A549 treated with CORT108297 at 1 μM for 4 hours (cell line): ENCODE results near the gene ZNF500. TPM values are rescaled to one million over a fixed set of nuclear protein-coding genes. Genes with fewer than 3 reads are reported as not detected.

Experiments used
- total RNA-seq: library from RNA; stranded (reverse); fragments of 200-300 nt; extraction: Qiagen RNA extraction; gene quantifications from 5 replicates; pipeline ENCODE4 v1.2.3, GENCODE V29; 2022

The ZNF500 gene
- 6.8 to 10.3 TPM (median 8.7 TPM) in 5 replicates for total RNA-seq

GRCh38 chr16:4766875-4767628, at the start of gene ZNF500:
ZNF500 (minus strand) TSS chr16:4767162; CDS start chr16:4765978, 1,184 bp downstream.

GRCh38 chr16:4801962-4802658, 35.1 kb upstream of the ZNF500 start, which contains the start of gene ROGDI:
ROGDI (minus strand) TSS chr16:4802633; CDS start chr16:4802571, 62 bp downstream.

GRCh38 chr16:4795181-4795827, 28.3 kb upstream of the ZNF500 start, which contains the start of gene SMIM22:
SMIM22 (plus strand) TSS chr16:4795369; CDS start chr16:4795735, 366 bp downstream.

GRCh38 chr16:4787627-4788482, 20.9 kb upstream of the ZNF500 start, which contains the start of gene SEPTIN12:
SEPTIN12 (minus strand) TSS chr16:4788345; CDS start chr16:4787645, 700 bp downstream.

GRCh38 chr16:4734063-4734729, 32.8 kb downstream of the ZNF500 start, which contains the start of the genes ANKS3 and DNAAF8:
ANKS3 (minus strand) TSS chr16:4734271; CDS start chr16:4730149, 4,122 bp downstream.
DNAAF8 (plus strand) TSS chr16:4734537; CDS start chr16:4736515, 1,978 bp downstream.

Other genes with a start within 250 kb of the ZNF500 start
- gene CDIP1, start 228.4 kb downstream of the ZNF500 start, total RNA-seq = 11.0 to 13.8 TPM (median 11.9 TPM) in 5 replicates
- gene C16orf96, start 210.8 kb downstream of the ZNF500 start, total RNA-seq = 0.02 to 0.03 TPM in 2 of 5 replicates, not detected in the others
- 34.5 to 67.4 TPM (median 61.1 TPM) in 5 replicates for gene UBALD1, start 152.3 kb downstream of the ZNF500 start, total RNA-seq
- 35.8 to 41.3 TPM (median 40.5 TPM) in 5 replicates for gene MGRN1, start 142.3 kb downstream of the ZNF500 start, total RNA-seq
- 14.9 to 26.8 TPM (median 25.8 TPM) in 5 replicates for gene NUDT16L1, start 73.6 kb downstream of the ZNF500 start, total RNA-seq
- 20.5 to 28.5 TPM (median 27.7 TPM) in 5 replicates for gene ANKS3, start 32.9 kb downstream of the ZNF500 start, total RNA-seq
- gene DNAAF8, start 32.6 kb downstream of the ZNF500 start, total RNA-seq = 1.0 to 1.8 TPM (median 1.2 TPM) in 5 replicates
- gene SEPTIN12, start 21.2 kb upstream of the ZNF500 start, total RNA-seq = 0.16 TPM in 1 of 5 replicates, not detected in the others
- not detected in 5 replicates for gene SMIM22, start 28.2 kb upstream of the ZNF500 start, total RNA-seq
- gene ROGDI, start 35.5 kb upstream of the ZNF500 start, total RNA-seq = 8.7 to 16.3 TPM (median 15.1 TPM) in 5 replicates
- 39.9 to 44.5 TPM (median 43.0 TPM) in 5 replicates for gene GLYR1, start 80.1 kb upstream of the ZNF500 start, total RNA-seq
- gene UBN1, start 80.3 kb upstream of the ZNF500 start, total RNA-seq = 26.1 to 29.5 TPM (median 27.8 TPM) in 5 replicates
- gene PPL, start 170.0 kb upstream of the ZNF500 start, total RNA-seq = 2.4 to 3.3 TPM (median 3.1 TPM) in 5 replicates
- gene SEC14L5, start 191.2 kb upstream of the ZNF500 start, total RNA-seq = 0.01 to 0.04 TPM (median 0.03 TPM) in 5 replicates